HG03066 (cell line): ENCODE results near the gene GRM4.

Source experiments
- ATAC-seq: cut with Tn5 transposase; IDR thresholded peaks from one replicate; pipeline ENCODE4 v1.9.1; 2021; ENCODE audit warnings: low read depth; ENCODE audit not compliant: unreplicated experiment

Gene GRM4

DNA sequence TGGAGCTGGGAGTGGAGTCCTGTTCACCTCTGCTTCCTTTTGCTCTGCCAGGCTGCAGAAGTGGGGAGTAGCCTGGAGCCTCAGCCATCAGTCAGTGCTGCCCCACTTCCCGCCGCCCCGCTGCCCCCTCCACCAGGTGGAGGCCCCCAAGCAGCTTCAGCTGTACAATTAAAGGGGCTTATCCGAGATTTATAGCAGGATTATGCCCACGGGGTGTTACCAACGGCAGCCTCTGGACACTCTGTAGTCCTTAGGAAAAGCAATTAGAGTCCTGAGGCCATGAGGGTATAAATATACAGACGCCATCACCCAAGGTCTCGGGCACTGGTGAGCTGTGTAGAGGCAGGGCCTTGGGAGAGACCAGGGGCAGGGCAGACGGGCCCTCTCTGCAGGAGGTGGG is 55.4 kb downstream of the GRM4 start:
- no peak for ATAC-seq

DNA sequence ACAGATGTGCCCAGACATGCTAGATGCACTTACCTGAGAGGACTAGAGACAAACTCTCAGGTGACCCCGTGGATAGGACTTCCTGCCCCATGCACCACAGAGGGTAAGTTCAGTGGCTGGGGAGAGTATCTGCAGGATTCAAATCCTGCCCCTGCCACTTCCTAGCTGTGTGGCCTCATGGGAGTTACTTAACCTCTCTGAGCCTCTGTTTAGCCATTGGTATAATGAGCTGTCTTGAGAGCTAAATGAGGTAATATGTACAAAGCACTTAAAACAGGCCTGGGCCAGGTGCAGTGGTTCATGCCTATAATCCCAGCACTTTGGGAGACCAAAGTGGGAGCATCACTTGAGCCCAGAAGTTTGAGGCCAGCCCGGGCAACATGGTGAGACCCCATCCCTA is 59.3 kb downstream of the GRM4 start:
- ATAC-seq: no peak

DNA sequence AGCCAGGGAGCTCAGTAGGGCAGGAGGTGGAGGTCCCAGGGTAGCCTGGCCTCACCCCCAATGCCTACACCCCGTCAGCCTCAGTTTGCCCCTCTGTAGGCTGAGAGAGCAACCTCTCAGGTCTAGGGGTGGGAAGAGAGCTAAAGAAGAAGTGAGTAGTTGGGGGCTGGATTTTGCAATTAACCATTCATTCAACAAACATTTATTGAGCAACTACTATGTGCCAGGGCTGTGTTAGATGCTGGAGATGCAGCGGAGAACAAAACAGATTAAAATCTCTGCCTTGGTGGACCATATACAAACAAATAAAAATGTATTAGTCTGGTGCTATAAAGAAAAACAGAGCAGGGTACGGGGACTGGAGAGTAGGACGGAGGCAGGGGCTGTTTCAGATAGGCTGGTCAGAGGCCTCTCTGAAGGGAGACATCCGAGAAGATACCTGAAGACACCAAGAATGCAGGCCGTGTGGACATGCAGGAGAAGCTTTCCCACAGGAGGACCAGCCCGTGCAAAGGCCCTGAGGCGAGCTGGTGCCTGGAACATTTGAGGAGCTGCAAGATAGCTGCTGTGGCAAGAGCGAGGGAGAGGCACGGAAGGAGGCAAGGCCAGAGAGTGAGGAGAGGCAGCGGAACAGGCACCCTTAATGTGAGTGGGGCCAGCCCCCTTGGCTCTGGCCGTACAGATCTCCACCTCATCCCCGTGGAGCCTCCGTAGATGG is 60.3 kb downstream of the GRM4 start:
- ATAC-seq: no peak

DNA sequence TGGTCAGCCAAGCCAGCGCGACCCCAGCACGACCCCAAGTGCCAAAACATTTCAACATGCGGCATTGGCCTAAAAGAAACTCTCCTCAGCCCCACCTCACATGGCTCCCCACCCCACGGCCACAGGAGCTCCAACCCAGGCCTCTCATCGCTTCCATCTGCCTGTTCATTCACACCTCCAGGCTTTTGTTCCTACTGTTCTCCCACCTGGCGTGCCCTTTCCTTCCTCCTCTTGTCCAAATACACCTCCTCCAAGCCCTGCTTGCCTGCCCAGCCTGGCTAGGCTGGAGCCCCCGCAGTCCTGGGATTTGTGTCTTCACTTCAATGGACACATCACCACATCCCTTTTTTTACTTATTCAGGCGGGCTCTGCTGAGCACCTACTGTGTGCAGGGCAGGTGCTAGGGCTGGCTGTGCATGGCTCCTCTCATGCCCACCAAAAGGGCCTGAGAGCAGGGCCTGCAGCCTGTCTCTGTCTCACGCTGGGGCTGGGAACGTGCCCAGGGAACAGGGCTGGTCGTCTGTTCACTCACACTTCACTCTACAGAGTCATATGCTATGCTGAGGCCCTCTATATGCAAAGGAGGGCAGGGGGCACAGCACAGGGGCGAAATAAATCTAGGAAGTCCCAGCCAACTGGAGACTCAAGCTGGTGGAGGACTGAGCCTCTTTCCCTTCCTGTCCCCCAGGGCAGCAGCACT is 61.1 kb downstream of the GRM4 start:
- no peak for ATAC-seq

DNA sequence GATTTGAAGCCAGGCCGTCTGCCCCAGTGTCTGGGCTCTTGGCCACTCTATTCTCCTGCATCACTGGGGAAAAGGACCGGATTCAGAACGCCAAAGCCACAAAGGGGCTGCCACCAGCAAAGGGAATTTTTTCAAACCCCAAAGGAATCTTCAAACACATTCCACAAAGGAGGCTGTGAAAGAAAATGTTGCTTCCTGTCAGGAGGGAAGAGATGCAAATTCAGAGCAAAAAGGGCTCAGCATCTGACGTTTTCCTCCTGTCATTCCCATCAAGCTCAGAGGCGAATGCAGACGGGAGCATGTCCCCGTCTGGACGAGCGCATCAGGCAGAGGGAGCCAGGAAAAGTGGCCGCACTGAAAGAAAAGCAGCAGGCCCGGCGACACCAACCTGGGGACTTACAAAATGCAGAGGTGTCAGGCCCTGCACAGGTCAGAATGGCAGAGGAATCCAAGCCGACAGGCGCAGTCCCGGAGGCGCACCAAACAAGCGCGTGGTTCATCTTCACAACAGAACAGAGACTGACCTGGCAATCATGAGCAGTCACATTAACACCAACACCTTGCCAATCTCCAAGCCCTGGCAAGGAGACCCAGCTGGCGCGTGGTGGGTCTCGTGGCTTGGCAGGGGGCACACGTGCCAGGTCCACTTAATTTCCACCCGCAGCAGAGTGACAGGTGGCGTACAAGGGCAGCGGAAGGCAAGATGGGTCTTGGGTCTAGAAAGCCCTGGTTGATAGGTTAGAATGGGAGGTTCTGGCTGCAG is 62.8 kb downstream of the GRM4 start:
- no peak for ATAC-seq

DNA sequence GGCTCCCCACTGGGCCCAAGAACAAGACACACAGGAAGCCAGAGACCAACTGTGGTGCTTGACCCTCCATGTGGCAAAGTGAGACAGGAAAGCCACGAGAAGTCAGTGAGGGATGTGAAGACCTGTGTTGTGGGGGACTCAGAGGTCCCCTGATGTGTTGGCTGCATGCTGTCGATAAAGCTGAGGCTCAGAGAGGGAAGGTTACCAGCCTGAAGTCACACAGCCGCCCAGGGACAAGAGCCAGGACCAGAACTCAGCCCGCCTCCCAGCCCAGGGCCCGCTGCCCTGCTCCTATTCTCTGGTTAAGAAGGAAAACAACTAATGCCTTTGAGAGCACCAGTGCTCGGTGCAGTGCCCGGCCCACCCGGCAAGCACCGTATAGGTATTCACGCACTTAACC is 63.5 kb downstream of the GRM4 start:
- ATAC-seq: no peak

DNA sequence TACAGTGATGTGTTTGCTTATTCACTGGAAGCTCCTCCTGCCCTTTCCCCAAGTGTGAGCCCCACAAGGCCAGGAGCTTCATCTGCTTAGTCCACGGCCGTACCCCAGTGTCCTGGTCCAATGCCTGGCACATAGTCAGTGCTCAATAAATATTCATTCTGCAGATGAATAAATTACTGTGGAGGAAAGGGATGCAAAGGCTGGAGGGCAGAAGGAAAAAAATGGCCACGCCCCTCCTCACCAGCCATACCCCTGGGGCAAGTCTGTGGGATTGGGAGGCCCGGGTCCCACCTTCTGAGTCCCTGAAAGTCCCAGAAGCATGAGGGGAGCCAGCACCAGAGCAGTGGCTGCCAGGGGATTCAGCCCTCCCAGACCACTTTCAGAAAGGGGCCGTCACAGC is 65.5 kb downstream of the GRM4 start:
- no peak for ATAC-seq

DNA sequence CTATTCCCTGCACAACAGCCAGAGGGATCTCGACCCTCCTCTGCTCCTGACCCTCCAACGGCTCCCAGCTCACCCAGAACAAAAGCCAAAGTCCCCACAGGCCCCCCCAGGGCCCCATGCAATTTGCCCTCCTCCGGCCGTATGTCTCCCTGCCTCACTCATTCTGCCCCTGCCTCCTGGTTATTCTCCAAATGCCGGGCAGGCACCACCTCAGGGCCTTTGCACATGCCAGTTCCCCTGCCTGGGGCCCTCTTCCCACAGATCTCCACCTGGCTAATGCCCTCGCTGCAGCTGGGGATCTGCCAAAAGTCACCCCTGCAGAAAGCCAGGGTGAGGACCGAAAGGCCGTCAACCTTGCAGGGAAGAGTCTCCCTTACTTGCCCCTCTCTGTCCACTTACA is 66.0 kb downstream of the GRM4 start:
- no peak for ATAC-seq

DNA sequence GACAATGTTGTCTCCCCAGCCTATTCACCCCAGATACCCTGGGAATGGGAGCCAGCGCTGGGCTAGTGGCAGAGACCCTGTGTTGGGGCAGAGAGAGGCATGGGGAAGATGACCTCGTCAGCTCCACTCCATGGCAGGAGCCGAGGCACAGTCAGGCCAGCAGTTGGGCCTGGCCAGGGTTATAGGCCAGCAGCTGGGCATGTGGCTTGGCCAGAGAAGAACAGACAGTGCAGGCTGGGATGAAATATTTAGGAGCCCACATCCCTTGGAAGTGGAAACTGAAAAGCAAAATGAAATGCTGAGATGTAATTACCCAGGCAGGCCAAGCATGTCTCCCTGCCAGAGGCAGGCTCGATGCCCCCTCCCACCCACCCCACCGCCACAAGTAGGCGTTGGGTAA is 70.0 kb downstream of the GRM4 start:
- no peak for ATAC-seq

DNA sequence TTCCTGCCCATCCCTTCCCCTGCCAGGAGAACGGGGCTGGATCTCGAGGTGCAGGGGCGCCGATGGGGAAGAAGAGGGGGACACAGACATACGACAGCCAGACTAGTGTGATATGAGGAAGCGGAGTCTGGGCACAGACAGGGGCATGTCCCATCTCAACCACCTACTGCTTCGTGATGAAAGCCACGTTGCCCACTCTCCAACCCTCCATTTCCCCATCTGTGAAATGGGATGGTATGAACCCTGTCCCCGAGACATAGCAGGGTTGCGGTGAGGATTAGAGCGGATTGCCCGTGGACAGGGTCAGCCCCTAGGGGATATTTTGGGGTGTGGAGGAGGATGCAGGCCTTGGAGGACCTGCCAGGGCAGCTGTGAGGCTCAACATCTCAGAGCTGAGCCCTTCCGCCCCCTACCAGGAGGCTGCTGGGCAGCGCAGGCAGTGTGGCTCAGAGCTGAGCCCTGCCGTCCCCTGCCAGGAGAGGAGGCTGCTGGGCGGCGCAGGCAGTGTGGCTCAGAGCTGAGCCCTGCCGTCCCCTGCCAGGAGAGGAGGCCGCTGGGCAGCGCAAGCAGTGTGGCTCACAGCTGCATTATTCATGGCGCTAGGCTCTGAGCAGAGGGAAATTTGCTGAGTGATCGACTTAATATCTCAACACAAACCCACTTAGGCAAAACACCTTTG is 71.7 kb downstream of the GRM4 start:
- no peak for ATAC-seq

DNA sequence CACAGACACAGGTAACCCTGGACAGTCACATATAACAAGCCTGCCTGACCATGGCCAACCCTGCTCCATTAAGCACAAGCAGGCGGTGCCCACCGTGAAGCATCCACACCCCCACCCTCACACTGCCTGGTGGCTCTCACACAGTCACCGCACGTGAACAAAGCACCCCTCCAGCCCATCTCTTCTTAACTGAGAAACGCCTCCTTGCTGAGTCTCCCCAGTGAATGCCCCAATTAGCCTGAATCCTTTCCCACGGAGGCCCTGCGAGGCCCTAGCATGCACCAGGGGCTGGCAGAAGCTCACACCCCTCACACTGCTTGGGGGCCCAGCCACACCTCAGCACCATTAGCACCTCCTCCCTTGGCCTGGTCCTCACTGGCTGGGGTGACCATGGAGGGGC is 72.3 kb downstream of the GRM4 start:
- ATAC-seq: no peak

DNA sequence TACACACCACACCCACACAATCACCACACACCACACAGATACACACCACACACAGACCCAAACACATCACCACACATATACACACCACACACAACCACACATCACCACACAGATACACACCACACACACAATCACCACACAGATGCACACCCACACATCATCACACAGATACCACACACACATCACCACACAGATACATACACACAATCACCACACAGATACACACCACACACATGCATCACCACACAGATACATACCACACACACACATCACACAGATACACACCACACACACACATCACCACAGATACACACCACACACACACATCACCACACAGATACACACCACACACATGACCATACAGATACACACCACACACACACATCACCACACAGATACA is 73.2 kb downstream of the GRM4 start:
- ATAC-seq: no peak

DNA sequence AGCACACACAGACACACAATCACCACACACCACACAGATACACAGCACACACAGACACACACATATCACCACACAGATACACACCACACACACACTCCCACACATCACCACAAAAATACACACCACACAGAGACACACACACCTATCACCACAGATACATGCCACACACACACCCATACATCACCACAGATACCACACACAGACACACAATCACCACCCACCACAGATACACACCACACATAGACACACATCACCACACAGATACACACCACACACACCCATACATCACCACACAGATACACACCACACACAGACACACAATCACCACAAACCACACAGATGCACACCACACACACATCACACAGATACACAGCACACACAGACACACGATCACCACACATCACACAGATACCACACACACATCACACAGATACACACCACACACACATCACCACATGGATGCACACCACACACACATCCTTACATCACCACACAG is 74.0 kb downstream of the GRM4 start:
- no peak for ATAC-seq

DNA sequence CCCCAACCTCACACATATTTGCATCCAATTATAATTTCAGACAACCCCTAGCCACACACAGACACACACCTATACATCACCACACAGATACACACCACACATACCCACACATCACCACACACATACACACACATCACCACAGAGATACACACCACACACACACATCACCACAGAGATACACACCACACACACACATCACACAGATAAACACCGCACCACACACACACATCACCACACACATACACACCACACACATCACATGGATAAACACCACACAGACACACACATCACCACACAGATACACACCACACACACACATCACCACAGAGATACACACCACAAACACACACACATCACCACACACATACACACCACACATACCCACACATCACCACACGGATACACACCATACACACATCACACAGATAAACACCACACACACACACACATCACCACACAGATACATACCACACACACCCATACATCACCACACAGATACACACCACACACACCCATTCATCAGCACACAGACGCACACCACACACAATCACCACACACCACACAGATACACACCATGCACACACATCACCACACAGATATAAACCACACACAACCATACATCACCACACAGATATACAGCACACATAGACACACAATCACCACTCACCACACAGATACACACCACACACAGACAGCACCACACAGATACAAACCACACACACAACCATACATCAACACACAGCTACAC is 74.6 kb downstream of the GRM4 start:
- ATAC-seq: no peak

DNA sequence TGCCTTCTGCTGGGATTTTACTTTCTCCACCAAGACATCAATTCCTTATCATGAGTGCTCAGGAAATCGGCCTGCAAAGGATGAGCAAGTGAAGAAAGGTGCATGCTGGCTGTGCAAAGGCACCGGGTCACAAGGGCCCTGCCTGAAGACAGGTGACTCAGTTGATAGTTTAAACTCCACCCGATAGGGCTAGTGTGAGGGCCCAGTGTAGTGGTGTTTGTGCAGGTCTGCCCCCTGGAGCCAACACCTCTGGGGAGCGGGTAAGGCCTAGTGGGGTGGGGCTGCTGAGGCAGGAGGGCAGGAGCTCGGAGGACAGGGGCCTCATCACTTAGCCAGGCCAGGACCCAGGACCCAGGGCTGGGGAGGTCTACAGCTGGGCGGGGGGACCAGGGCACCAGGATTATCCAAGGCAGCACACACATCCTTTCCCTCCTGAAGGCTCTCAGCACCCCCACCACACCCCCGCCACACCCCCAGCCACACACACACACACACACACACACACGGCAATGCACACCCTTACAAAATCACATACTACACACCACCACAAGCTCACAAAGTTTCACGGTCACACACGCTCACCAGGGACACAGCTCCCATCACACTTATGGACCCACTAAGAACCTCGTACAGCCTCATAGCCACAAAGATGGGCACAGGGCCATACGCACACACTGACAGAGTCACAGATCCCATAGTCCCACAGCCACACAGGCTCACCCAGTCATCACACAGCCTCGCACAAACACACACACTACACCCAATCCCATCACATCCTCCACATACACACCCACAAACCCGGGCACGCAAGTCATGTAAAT is 75.4 kb downstream of the GRM4 start:
- ATAC-seq: no peak

DNA sequence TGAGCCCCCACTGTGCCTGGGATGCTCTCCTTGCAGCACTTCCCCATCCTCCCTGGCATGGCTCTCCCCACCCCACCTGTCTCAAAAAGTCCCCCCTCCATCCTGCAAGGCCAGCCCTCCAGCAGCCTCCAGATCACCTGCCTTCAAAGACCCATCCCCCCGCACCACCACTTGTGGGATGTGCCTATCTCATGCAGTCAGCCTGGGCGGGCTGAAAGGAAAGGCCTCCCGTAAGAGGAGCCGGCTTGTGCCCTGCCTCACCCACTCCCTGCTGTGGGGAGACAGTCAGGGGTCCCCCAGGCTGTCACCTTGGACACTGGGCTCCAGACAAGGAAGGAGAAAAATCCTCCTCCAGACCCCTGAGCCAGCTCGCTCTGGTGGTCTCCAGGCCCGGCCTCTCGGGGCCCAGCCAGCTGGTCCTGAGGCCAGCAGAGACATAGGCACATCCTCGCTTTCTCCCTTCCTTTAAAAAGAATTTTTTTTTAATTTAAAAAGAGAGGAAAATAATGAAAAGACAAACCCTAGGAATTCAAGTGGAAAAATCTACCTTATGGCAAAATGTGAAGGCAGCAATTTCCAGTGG is 77.3 kb downstream of the GRM4 start:
- no peak for ATAC-seq

DNA sequence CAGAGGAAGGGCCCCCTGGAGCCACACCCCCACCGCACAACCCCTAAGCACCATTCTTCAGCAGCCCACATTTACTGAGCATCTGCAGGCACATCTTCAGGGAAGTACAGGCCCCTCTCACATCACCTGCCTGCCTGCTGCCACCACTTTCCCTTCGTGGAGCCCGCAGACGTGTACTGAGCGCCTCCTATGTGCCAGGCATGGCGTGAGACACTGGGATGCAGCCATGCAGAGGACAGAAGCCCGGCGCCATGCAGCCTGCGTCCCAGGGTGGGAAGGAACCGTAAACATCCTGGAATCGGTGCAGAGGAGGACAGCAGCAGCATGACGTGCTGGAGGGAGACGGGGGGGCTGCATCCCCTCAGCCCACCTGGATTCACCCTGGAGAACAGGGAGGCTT is 78.1 kb downstream of the GRM4 start:
- ATAC-seq: no peak

DNA sequence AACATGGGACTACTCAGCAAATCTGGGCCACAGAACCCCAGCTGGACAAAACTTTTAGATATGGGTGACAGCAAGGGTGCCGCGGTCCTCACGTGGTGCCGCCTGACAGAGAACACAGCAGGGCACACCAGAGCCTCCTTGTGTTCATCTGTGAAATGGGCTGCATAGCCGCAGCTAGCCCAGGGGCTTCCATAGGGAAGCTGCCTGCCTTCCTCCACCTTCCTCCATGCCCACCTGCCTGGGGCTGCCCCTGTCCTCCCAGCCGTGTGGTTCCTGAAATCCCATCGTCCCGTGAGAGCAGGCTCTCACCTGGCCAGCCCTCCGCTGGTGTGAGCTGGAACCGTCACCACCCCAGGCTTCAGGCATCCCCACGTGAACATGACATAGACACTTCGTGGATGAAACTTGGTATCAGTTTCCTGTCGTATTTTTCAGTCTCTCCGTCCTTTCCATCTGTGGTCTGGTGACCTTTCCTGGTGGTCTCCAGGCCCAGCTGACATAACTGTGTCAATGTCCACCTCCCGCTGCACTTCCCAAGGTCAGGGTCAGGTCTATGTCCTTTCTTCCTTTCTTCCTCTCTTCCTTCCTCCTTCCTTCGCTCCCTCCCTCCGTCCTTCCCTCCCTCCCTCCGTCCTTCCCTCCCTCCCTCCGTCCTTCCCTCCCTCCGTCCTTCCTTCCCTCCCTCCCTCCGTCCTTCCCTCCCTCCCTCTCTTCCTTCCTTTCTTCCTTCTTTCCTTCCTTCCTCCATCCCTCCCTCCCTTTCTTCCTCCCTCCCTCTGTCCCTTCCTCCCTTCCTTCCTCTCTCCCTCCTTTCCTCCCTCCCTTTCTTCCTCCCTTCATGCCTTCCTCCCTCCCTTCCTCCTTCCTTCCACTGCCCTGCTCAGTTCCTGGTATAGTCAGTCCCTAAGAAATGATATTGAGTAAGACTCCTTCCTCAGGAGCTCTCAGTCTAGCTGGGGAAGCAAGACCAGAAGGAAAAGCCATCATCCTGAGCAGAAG is 78.8 kb downstream of the GRM4 start:
- ATAC-seq: no peak
